Activated CD8-positive, alpha-beta memory T cell treated with anti-CD3 and anti-CD28 coated beads for 4 hours (primary cell): ENCODE measurements around the gene PIK3C2A.

ENCODE experiments used
- DNase-seq, 2 donors: peaks; one replicate each; pipeline ENCODE4 v3.0.0-alpha.2; 2020; ENCODE audit warnings: low read depth in 2 of 2

The PIK3C2A gene

GRCh38 chr11:17161515-17161914, 46.3 kb downstream of the PIK3C2A start:
- DNase-seq: no peak

- DNase-seq: no peak
Observed at GRCh38 chr11:17159441-17159840, 48.3 kb downstream of the PIK3C2A start.
